Measurements from ENCODE around the gene FBXL16. TPM values are rescaled to one million over a fixed set of nuclear protein-coding genes. Genes with fewer than 3 reads are reported as not detected.

Gene FBXL16
- total and polyA plus RNA-seq, 9 of the 15 experiments (the other 6 are each of a cell fraction or from before 2014, with no cell fraction given): 0.21 to 8.2 (median 1.7) TPM

GRCh38 chr16:751152-752006, 45.8 kb upstream of the FBXL16 start:
- ChIA-PET CTCF (ENCODE audit: low intra/inter-chr PET ratio) (no interaction called here), POLR2A (interaction anchor here (0.6 to 1.4 kb wide), 4 partner anchors 8 to 346 kb away, joined by 3 to 5 read pairs (median 4); partner anchors contain the start of genes CIAO3 and MSLN)
- Histone ChIP-seq H3K79me2 (ENCODE audit: control insufficient read depth, insufficient read depth, low read length) (no peaks in the 10 kb centered on the region), H3K4me3 (no peak overlapping the region), H3K4me1 (replicated peaks in 1 of 2; ENCODE audit: control insufficient read depth in 2 of 2, insufficient read depth in 2 of 2, low read length in 2 of 2) (peaks cover 6 to 22% of the 10 kb centered on the region in 2 experiments; a peak in 3 of 5 replicates), H3K4me2 (ENCODE audit: insufficient read depth, low read length) (no peak overlapping the region), H3K36me3 (ENCODE audit: control insufficient read depth, insufficient read depth, low read length) (no peaks in the 10 kb centered on the region), H3K27me3 (ENCODE audit: control insufficient read depth in 2 of 2, insufficient read depth in 2 of 2, low read length in 2 of 2) (no peaks in the 10 kb centered on the region), H4K20me1 (replicated peaks; ENCODE audit: control insufficient read depth, insufficient read depth, low read length) (no peaks in the 10 kb centered on the region), H3K9me1 (ENCODE audit: control insufficient read depth, insufficient read depth, low read length) (no peaks in the 10 kb centered on the region), H3K27ac (ENCODE audit: extremely low read depth, low read depth, low read length) (no peak overlapping the region), H2AFZ (ENCODE audit: low read depth, low read length) (peak overlapping the region; percentile 55; the same call in 1 of the 2 replicates), H3K9ac (ENCODE audit: insufficient read depth in 1 of 2, low read depth in 2 of 2, low read length in 2 of 2) (peak overlapping the region in 1 of 2 experiments; percentile 31; a peak in 1 of 4 replicates), H3K9me3 (replicated peaks; ENCODE audit: control insufficient read depth, insufficient read depth, low read depth, low read length) (no peaks in the 10 kb centered on the region)
- in situ Hi-C loops (cut with MboI) (no loop called here), intact Hi-C loops (cut with micrococcal nuclease) (no loop called here)
- WGBS (ENCODE audit: insufficient coverage, low coverage, missing lambda C conversion rate): 32% methylated on average over 28 of the region's 39 CpGs
- no TSS peak for BruUV-seq (replicated peaks)
- DNase-seq (ENCODE audit: extremely low read depth in 1 of 4, low spot score in 3 of 4) (no peak), FAIRE-seq (no peak), ATAC-seq (no peak)
- TF ChIP-seq KDM1A (IDR thresholded peaks at IDR 0.05): peak in 1 of 2 experiments; percentile 26; a peak in 1 of 4 replicates
- TF ChIP-seq L3MBTL2 (IDR thresholded peaks at IDR 0.05): no peak
- peak; percentile 24 for TF ChIP-seq GTF3C2 (IDR thresholded peaks at IDR 0.05; ENCODE audit: borderline replicate concordance, extremely low read depth, insufficient read length)
- TF ChIP-seq ZNF75A (CRISPR knock-in tag; IDR thresholded peaks at IDR 0.05): no peak
- TF ChIP-seq ZNF436 (CRISPR knock-in tag; IDR thresholded peaks at IDR 0.05): peak; percentile 87
- no peak for TF ChIP-seq THAP12 (CRISPR knock-in tag; IDR thresholded peaks at IDR 0.05)
- no peak for TF ChIP-seq ZBTB43 (CRISPR knock-in tag; IDR thresholded peaks at IDR 0.05)
- TF ChIP-seq PTBP1 (IDR thresholded peaks at IDR 0.05; ENCODE audit: low read depth, low read length): 0 out of 2 replicates have a peak, but pooled peaks have one; percentile 41
- TF ChIP-seq RBM22 (IDR thresholded peaks at IDR 0.05; ENCODE audit: low read depth, low read length, poor library complexity, severe bottlenecking): no peak
- peak; percentile 44 for TF ChIP-seq RBM25 (IDR thresholded peaks at IDR 0.05; ENCODE audit: low read depth, low read length, severe bottlenecking)
- TF ChIP-seq ZNF79 (CRISPR knock-in tag; IDR thresholded peaks at IDR 0.05; ENCODE audit: low read depth): no peak
- peak; percentile 46; the same call in 1 of the 2 replicates for TF ChIP-seq BCOR (IDR thresholded peaks at IDR 0.05)
- TF ChIP-seq ZFP36 (IDR thresholded peaks at IDR 0.05; ENCODE audit: low read depth, low read length, partially characterized antibody): peak; percentile 98
- no peak for TF ChIP-seq PHB (CRISPR knock-in tag; IDR thresholded peaks at IDR 0.05)
- TF ChIP-seq HDAC8 (tag; IDR thresholded peaks at IDR 0.05): no peak

Measured in K562 (cell line).